Hippocampal formation (tissue), 2 donors: ENCODE results near the gene DHPS.
"Not testable (repeated sequence)": the region's sequence is repeated elsewhere in the genome, so short reads cannot be mapped to it uniquely, and the experiment has no call there.

Experiments used
- DNase-seq, 2 donors: peaks; one replicate each; lab custom pipeline; 2025; lab: John Stamatoyannopoulos, UW

DHPS gene

GRCh38 chr19:12705654-12706331 is 24.1 kb upstream of the DHPS start:
- no peak for DNase-seq

DNA sequence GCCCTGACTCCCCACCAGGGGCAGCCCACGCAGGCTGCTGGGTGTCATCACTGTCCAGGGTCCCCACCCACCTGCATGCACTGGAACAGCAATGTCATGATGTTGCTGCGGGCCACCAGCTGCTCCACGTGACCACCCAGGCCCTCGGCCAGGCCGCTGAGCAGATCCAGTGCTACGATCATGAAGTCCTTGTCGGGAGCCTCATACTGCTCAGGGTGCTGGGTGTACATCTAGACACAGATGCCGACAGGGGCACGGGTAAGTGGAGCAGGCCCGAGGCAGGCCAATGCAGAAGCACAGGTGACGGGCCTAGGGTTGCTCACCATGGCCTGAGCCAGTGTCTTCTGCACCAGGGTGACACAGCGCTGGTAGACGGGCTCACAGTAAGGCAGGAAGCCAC is 23.5 kb upstream of the DHPS start:
- DNase-seq, result no peak

DNA sequence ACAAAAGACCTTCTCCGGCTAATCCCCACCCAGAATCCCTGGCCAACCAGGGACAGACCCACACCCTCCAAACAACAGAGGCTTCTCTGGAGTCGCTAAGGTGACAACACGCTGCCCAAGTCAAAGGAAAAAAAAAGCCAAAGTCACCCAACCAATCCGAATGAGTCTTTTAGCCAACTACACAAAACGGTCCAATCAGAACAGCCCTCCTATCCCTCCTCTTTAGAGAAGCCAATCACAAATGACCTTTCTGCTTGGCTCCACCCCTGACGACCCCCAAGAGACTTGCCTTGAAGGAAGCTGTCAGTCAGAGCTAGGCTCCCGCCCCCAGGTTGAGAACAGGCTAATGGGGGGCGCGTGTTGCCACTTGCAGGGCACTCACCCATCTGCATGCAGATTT is 21.4 kb upstream of the DHPS start:
- no peak for DNase-seq

DNA sequence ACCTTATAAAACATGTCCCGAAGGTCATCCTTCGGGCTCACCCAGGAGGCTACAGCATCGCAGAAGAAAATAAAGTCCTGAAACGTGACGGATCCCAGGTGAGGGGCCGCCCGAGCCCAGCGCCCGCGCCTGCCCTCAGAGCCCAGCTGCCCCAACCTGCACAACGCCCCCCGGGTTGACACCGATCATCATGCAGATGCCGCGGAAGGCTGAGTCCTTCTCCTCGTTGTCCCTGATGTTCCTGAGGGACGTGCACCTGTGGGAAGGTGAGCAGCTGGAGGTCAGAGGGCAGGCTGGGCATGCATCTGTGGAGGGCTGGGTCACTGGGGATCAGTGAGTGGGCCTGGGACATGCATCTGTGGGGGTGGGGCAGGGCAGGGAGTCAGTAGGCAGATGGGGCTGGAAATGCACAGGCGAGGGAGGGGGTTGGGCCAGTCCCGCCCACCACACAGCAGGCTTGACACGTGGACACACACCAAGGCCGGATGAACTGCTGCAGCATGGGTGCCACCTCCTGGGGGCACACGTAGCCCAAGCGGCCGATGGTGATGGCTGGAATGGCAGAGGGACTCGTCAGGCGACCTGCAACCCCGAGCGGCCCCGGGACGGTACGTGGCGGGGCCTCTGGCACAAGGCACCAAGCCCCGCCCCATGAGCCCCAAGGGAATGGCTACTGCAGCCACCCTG is 20.1 kb upstream of the DHPS start:
- no peak for DNase-seq

GRCh38 chr19:12698138-12698537 is 16.5 kb upstream of the DHPS start:
- no peak for DNase-seq

DNA sequence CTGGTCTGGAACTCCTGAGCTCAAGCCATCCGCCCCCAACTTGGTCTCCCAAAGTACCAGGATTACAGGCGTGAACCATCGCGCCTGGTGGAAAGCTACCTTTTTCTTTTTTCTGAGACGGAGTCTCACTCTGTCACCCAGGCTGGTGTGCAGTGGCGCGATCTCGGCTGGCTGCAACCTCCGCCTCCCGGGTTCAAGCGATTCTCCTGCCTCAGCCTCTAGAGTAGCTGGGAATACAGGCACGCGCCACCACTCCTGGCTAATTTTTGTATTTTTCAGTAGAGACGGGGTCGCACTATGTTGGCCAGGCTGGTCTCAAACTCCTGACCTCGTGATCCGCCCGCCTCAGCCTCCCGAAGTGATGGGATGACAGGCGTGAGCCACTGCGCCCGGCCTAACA is 15.7 kb upstream of the DHPS start:
- not testable (repeated sequence) for DNase-seq

DNA sequence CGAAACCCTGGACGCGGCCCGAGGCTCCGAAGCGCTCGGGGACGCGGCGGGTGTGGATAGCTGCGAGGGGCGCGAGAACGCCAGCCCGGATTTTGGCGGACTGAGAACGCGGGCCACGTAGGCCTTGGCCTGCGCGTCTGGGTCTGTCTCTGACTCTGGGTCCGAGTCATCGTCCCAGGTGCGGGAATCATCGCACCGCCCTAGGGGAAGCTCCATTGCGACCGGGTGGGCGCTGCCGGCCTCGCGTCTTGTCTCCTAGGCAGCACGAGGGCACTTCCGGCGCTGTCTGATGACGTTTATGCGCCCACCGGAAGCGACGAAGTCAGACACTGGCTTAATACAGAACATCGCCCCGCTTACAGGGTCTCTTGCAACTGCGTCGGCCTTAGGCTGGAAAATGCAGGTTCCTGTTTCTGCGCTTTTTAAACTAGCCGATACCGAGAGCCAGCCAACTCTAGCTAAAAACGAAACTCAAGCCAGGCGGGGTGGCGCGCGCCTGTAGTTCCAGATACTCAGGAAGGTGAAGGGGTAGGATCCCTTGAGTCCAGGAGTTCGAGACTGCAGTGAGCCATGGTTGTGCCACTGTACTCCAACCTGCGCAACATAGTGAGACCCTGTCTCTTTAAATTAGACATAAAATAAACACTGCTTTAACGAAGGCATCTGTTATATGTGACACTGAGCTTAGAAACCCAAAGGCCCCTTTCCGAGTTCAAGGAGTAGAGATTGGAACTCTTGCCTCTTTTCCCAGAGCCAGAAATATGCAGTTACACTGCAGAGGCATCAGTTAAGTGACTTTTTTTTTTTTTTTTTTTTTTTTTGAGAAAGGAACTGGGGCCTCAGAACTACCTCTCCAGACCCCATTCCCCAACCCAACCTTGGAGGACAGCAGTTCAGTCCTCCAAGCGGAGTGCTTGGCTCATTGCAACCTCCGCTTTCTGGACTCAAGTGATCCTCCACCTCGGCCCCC is 15.0 kb upstream of the DHPS start, which contains the start of gene FBXW9:
TSS of gene FBXW9 (minus strand) at position 266 of the 970 bp plus-strand sequence. CDS start at position 216, 50 bp downstream.
- peak; percentile 77 to 93 for DNase-seq

DNA sequence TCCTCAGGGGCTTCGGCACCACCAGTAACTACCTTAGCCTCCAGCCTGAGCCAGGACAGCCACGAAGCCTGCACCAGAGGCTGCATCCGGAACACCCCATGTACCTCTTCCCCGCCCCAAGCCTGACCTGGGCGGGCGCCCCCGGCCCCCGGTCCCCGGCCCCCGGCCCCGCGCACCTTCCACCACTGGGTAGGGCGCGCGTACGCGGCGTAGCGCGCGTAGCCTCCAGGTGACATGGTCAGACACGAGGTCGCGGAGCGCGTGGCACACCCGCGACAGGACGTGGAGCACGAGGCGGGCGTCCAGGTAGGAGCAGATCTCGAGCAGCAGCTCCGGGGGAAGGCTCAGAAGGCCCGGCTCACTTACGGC is 14.3 kb upstream of the DHPS start:
- DNase-seq, result no peak

DNA sequence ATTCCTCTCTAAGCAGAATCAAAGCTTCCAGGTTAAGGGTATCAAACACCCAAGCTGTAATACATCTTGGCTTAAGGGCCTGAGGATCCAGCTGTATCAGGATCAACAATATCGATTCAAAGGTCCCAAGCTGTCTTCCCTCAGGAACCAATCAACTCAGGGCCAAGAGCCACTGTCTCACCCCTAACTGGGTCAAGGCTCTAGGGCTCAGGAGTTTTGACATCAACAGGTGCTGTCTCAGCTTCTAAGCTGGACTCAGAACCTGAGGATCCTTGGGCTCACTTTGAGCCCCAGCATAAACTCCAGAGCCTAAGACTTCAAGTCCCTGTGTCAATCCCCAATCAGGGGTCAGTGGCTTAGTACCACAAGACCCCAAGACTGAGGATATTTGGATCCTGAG is 13.8 kb upstream of the DHPS start:
- no peak for DNase-seq

GRCh38 chr19:12695096-12695495 is 13.4 kb upstream of the DHPS start:
- DNase-seq, result no peak

DNA sequence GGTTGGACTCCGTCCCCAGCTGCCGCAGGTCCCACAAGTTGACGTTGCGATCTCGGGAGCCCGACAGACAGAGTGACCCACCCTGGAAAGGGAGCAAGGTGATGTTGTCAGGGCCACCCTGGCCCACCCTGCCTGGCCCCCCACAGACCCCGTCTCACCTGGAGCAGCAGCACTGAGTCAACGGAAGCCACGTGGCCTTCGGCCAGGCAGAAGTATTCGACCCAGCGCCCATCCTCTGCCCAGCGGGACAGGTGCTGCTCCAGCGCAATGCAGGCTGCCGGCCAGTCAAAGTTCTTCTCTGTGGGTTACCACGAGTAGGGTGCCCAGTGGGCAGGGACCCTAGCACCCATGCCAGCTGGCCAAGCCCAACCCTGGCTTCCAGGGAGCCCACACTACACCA is 13.0 kb upstream of the DHPS start:
- DNase-seq, result no peak

DNA sequence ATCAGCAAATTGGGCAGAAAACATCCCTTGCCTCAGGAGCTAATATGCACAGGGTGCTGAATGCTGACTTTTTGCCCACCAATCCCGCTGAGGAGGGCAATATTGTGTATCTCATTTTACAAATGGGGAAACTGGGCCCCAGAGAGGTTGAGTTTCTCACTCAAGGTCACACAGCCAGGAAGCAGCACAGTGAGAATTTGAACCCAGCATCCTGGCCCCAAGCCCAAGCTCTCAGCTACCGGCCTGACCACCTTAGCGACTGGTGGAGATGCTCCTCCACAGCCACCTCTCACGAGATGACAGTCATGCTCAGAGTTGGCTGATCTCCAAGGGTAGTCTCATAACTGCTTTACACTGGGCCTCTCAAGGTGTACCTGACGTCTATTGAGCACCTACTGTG is 11.3 kb upstream of the DHPS start:
- DNase-seq, result no peak

- DNase-seq, result no peak
These were observed 8.0 kb upstream of the DHPS start for GRCh38 chr19:12689581-12690216.

DNA sequence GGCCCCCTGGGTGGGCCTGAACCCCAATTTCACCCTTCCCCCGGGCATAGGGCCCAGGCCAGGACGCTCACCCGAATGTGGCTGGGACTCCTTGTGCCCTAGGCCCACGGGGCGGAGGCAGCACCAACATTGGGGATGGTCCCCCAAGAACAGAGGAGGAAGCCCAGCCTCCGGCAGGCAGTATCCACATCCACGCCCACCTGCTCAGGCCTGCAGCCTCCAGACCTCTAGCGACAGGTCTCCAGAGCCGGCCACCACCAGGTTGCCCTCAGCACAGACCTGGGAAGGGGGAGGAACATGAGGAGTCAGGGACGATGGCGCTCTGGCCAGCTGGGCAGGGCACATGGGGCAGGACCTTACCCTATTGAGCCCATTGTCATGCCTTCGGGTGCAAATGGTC is 7.3 kb upstream of the DHPS start:
- no peak for DNase-seq

DNA sequence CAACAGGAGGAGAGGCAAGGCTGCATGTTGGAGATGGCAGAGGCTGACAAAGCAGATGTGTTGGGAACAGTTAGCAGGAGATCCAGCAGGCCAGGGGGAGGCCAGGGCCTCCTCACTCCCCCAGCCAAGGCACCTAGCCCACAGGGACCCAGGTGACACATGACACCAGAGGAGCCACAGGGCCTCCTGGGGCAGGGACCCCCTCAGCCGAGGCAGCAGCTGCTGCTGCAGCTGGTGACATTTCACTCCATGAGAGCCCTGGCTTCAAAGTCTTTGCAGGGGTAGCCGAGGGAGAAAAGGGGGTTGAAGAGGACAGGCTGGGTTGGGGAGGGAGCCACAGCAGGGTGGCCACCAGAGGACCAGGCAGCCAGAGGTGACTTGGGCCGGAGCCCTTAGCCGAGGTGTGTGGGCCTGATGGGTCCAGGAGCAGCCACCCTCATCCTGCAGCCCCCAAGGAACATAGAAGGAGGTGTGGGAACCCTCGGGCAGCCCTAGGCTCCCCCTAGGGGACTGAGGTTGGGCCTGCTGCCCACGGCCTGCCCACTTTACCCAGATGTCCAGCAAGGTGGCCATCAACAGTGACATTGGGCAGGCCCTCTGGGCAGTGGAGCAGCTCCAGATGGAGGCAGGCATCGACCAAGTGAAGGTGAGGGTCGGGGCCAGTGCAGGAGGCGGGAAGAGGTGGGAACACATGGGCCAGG is 6.0 kb upstream of the DHPS start, which contains the start of gene GNG14:
TSS of gene GNG14 (plus strand) at position 503 of the 701 bp plus-strand sequence. CDS start at position 554, 51 bp downstream.
- no peak for DNase-seq

DNA sequence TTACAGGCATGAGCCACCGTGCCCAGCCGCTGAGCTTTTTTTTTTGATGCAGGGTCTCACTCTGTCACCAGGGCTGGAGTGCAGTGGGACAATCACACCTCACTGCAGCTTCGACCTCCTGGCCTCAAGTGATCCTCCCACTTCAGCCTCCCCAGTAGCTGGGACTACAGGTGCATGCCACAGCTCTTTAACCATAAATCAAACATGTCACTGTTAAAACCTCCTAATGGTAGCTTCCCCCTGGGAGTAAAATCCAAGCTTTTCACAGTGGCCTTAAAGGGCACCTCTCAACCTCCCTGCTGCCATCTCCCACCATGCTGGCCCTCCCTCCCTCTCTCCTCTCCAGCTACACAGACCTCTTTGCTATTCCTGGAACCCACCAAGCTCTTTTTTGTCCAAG is 4.2 kb upstream of the DHPS start:
- DNase-seq, result no peak

- no peak for DNase-seq
These were observed 1.6 kb downstream of the DHPS start for GRCh38 chr19:12680034-12680433.

DNA sequence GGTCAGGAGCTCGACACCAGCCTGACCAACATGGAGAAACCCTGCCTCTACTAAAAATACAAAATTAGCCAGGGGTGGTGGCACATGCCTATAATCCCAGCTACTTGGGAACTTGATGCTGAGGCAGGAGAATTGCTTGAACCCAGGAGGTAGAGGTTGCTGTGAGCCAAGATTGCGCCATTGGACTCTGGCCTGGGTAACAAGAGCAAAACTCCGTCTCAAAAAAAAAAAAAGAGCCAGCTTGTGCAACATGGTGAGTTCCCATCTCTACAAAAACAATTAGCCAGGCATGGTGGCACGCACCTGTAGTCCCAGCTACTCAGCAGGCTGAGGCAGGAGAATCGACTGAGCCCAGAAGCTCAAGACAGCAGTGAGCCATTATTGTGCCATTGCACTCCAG is 3.6 kb downstream of the DHPS start:
- not testable (repeated sequence) for DNase-seq

DNA sequence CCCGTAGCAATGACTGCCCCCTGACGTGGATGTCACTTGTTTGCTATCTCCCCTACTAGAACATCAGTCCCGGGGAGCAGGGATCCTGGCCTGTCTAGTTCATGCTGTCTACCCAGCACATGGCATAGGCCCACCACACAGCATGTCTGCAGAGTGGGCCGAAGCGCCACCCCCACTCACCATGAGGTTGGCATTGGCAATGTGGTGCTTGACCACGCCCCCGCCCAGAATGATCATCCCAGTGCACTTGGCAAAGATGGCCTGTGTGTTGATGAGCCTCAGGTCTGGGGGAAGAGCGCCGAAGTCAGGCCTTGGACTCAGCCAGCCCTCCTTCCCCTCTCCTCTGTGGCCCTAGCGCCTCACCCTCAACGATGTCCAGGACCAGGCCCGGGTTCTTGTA is 4.8 kb downstream of the DHPS start:
- no peak for DNase-seq

DNA sequence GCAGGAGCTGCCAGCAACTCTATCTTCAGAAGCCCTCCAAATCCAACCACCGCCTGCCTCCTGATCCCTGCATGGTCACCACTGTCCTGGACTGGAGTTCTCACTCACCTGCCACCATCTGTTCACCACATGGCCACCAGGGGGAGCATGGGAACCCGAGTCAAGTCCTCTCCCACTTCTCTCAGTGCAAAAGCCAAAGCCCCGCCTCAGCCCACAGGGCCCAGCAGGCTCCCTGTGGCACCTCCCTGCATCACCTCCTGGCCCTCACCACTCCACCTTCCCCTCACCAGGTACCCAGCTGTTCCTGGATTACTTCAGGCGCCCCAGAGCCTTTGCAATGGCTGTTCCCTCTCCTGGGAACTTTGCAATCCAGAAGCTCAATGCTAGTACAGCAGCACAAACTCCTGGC is 5.3 kb downstream of the DHPS start:
- DNase-seq, result peak in 1 of 2 donors; percentile 45

DNA sequence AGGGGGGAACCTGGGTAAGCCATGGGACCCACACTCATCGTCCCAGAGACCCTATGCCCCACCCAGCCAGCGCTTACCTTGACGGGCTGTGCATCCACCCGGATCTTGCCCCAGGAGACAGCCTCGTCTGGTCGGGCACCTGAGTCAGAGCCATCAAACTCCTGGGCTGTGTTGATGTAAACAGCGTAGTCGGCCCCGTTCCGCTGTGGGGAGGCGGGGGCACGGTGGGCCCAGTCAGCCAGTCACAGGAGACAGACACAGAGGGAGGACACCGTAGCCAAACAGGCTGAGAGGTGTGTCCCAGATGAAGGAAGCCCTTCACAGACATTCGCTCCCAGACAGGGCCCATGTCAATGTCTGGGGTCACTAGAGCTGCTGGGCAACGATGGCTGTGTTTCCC is 5.7 kb downstream of the DHPS start:
- DNase-seq, result no peak
